OCI-LY3 (cell line): Measurements from ENCODE around the gene DLG4.

ENCODE experiments used
- CTCF ChIP-seq: fragments of 200-600, 300-600 bp; sonication (generic); IDR thresholded peaks from 2 replicates; pipeline ENCODE4 v1.5.1; 2014; ENCODE audit warnings: antibody characterized with exemption, low read length, low read depth
- EZH2phosphoT487 ChIP-seq: fragments of 200-600 bp; shearing (Covaris generic); IDR thresholded peaks from 2 replicates; pipeline ENCODE4 v1.6.1; 2018; ENCODE audit warnings: antibody characterized with exemption, mixed run types, low read depth

DNA sequence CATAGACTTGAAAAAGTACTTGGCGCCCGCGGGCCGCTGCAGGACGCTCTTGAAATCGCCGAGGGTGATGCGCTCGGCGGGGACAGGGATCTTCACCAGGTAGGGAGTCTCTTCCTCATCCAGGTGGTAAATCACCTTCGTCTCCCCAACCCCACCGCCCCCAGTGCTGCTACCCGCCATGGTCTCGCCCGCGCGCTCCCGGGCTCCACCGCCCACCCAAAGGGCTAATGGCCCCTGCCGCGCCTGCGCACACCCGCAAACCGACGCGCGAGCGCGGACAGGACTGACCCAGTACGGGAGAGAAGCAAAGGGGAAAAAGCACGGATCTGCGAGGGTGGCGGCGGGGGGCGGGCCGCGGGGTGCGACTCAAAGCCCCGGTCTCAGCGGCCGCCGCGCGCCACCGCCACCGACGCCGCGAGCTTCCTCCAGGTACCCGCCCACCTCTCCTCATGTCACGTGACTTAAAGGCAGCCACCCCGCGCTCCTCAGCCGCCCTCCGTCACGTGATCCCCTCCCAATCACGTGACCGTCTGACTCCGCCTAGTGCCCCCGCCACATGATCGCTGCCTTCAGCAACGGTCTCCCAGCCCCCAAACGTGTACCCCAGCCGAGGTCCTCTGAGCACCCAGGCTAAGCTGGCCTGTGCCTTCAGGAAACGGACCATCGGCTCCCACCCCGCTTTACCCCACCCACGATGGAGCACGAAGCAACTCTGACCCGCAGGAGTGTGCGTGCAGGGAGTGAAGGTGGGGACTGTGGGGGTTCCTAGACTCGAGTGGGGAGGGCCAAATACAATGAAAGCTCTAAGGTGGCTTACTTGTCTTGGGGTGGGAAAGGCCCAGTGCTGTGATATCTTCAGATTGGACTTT, 14.7 kb upstream of the DLG4 start, which contains the start of gene DVL2:
- TF ChIP-seq CTCF = no peak
- TF ChIP-seq EZH2phosphoT487 = no peak
